Measurements from ENCODE around the gene GAREM1.

GAREM1 gene

DNA sequence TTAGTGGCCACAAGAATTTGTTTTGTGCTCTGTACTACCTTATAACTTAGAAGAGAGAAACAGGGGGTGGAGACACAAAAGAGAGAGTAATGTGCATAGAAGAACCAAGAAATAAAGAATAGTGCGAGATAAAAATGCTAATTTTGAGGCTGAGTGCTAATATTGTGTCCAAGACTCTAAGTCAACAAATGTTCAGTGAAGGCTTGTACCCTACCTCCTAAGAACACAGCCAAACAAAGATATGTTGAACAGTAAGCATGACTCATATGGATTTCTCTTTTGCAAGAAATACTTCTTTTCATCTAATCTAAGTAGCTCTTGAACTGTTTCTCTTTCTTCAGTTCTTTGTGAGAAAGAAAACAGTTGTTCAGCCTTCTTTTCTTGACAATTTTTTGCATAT lies 45.2 kb downstream of the GAREM1 start:
- no peak for DNase-seq (ENCODE audit: low read depth in 3 of 3, low spot score in 1 of 3)

GRCh38 chr18:32424696-32425095 lies 46.0 kb downstream of the GAREM1 start:
- no peak for DNase-seq (ENCODE audit: low read depth in 3 of 3, low spot score in 1 of 3)

- no peak for DNase-seq (ENCODE audit: low read depth in 3 of 3, low spot score in 1 of 3)
Observed at GRCh38 chr18:32422978-32423740, 47.5 kb downstream of the GAREM1 start.

DNA sequence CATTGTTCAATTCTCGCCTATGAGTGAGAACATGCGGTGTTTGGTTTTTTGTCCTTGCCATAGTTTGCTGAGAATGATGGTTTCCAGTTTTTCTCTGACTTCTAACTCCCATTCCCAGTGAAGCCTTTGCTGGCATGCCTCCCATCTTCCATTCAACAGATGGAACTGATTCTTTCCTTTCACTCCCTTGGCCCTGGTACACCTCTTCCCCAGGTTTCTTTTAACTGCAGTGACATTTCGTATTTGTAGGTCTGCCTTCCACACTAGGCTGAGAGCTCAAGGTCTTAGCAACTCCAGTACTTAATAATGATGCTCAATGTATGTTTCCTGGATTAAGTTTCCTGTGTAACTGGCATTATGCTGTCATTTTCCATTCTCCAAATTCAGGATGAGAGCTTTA lies 48.5 kb downstream of the GAREM1 start:
- no peak for DNase-seq (ENCODE audit: low read depth in 3 of 3, low spot score in 1 of 3)

- no peak for DNase-seq (ENCODE audit: low read depth in 3 of 3, low spot score in 1 of 3)
Observed at GRCh38 chr18:32420084-32420750, 50.5 kb downstream of the GAREM1 start.

DNA sequence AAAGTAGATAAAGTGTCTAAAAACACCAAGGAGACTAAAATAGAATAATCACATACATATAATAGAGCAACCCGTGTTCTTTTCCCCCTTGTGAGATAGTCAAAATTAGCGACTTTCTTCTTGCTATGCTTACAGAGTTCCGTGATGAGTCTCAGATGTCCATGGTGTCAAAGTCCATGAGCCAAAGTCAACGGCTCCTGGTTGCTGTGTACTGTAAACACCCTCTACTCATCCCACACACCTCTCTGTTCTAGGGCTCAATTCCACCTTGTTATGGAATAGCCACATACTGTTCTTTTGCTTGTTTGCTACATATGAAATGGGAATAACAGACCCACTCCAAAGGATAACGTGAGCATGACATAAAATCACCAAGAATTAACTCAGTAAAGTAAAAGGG lies 52.5 kb downstream of the GAREM1 start:
- no peak for DNase-seq (ENCODE audit: low read depth in 3 of 3, low spot score in 1 of 3)

GRCh38 chr18:32405588-32405987 lies 65.1 kb downstream of the GAREM1 start:
- no peak for DNase-seq (ENCODE audit: low read depth in 3 of 3, low spot score in 1 of 3)

DNA sequence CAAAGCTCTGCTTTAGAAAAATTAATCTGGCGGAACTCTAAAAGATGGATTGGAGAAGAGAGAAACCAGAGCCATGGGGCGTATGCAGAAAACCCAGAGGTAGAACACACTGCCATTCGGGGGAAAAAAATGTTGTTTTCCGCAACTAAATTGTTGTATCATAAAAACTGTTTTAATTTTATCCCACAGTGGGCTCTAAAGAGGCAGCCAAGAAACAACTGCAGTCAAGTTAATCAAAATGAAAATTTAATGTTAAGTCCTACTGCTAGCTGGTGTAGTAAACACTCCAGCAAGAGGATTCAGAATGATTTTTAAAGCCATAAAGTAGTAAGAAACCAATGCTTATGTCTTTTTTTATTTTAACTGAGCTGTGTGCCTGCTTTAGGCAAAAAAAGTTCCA lies 69.1 kb downstream of the GAREM1 start:
- DNase-seq (ENCODE audit: low read depth in 3 of 3, low spot score in 1 of 3), result no peak

DNA sequence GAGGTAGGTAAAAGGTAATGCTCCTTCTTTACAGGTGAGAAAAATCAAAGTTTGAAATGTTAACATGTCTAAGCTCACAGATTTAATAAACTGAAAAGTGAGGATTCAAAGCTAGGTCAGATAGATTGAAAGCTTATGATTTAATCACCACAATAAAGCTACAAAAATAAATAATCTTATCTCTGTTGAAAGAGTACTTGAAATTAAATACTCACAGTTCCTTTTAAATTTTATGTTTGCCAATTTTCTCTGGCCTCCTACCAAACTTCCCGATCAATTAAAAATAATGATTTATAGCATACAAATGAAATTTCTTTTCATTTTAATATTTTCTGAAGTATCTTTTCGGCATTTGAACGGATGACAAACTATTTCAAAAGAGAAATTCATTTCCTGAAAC lies 77.3 kb downstream of the GAREM1 start:
- no peak for DNase-seq (ENCODE audit: low read depth in 3 of 3, low spot score in 1 of 3)

DNA sequence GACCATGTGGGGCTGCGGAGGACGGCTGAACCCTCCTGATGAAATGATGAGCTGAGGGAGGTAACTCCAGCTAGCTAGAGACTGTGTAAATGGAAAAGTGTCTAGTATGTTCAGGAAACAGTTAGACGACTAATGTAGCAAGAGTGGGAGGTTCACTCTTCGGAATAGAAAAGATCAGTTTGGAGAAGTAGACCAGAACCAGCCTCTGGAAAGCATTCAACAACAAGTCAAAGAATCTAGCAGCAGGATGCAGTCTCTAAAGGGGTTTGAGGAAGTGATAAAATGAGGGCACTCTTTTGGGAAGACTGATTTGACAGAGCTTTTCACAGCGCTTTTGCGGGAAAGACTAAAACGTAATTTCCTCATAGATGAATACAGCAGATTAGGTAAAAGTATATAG lies 79.6 kb downstream of the GAREM1 start:
- DNase-seq (ENCODE audit: low read depth in 3 of 3, low spot score in 1 of 3), result no peak

DNA sequence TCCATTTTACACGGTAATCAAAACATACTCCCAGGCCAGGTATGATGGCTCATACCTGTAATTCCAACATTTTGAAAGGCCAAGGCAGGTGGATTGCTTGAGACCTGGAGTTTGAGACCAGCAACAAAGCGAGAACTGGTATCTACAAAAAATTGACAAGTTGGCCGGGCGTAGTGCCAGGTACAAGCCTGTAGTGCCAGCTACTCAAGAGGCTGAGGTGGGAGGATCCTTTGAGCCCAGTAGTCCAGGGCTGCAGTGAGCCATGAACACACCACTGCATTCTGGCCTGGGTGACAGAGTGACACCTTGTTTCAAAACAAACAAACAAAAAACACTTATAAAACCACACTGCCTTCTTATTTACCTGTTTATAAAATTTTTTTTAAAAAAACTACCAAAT lies 80.8 kb downstream of the GAREM1 start:
- no peak for DNase-seq (ENCODE audit: low read depth in 3 of 3, low spot score in 1 of 3)

- no peak for DNase-seq (ENCODE audit: low read depth in 3 of 3, low spot score in 1 of 3)
Observed at GRCh38 chr18:32389191-32389590, 81.5 kb downstream of the GAREM1 start.

GRCh38 chr18:32386471-32386870 lies 84.2 kb downstream of the GAREM1 start:
- DNase-seq (ENCODE audit: low read depth in 3 of 3, low spot score in 1 of 3), result no peak

GRCh38 chr18:32383050-32383819 lies 87.4 kb downstream of the GAREM1 start:
- no peak for DNase-seq (ENCODE audit: low read depth in 3 of 3, low spot score in 1 of 3)

- no peak for DNase-seq (ENCODE audit: low read depth in 3 of 3, low spot score in 1 of 3)
Observed at GRCh38 chr18:32381761-32382160, 88.9 kb downstream of the GAREM1 start.

- no peak for DNase-seq (ENCODE audit: low read depth in 3 of 3, low spot score in 1 of 3)
Observed at GRCh38 chr18:32380559-32380958, 90.1 kb downstream of the GAREM1 start.

- no peak for DNase-seq (ENCODE audit: low read depth in 3 of 3, low spot score in 1 of 3)
Observed at GRCh38 chr18:32379891-32380290, 90.8 kb downstream of the GAREM1 start.

GRCh38 chr18:32378705-32379104 lies 92.0 kb downstream of the GAREM1 start:
- DNase-seq (ENCODE audit: low read depth in 3 of 3, low spot score in 1 of 3), result no peak

- DNase-seq (ENCODE audit: low read depth in 3 of 3, low spot score in 1 of 3), result no peak
Observed at GRCh38 chr18:32373995-32374394, 96.7 kb downstream of the GAREM1 start.

GRCh38 chr18:32373505-32373904 lies 97.2 kb downstream of the GAREM1 start:
- DNase-seq (ENCODE audit: low read depth in 3 of 3, low spot score in 1 of 3), result no peak

DNA sequence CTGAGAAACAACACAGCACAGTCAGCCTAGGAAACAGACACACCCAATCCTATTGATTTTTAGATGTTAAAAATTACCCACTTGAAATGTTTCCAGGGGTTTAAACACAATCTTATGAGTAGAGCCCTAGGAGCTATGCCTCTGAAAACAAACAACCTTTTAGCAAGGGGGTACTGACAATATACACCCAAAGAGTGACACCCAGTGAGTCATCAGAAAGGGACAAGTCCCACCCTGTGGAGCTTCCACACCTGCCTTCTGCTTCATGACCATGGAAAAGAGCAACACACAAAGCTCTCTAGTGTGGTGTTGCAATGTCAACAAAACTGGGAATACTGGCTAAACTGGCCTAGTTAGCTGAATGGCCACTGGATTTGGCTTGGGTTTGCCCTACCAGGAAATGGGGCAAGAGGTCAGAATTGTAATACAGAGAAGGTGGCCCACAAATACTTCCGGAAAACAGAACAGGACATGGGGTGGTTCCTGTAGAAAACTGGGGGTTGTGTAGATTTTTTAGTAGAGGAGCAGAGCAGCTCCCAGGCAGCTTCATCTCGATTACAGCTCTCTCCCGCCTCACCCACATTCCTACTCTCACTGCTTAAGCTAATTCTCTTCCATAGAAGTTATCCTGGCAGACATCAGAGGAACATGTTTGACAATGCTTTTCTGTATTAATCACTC lies 98.2 kb downstream of the GAREM1 start:
- DNase-seq (ENCODE audit: low read depth in 3 of 3, low spot score in 1 of 3), result no peak

GRCh38 chr18:32372047-32372380 lies 98.7 kb downstream of the GAREM1 start:
- DNase-seq (ENCODE audit: low read depth in 3 of 3, low spot score in 1 of 3), result no peak
